Measurements from ENCODE around the gene LRRC8D.

- TF ChIP-seq, protein P1, sequence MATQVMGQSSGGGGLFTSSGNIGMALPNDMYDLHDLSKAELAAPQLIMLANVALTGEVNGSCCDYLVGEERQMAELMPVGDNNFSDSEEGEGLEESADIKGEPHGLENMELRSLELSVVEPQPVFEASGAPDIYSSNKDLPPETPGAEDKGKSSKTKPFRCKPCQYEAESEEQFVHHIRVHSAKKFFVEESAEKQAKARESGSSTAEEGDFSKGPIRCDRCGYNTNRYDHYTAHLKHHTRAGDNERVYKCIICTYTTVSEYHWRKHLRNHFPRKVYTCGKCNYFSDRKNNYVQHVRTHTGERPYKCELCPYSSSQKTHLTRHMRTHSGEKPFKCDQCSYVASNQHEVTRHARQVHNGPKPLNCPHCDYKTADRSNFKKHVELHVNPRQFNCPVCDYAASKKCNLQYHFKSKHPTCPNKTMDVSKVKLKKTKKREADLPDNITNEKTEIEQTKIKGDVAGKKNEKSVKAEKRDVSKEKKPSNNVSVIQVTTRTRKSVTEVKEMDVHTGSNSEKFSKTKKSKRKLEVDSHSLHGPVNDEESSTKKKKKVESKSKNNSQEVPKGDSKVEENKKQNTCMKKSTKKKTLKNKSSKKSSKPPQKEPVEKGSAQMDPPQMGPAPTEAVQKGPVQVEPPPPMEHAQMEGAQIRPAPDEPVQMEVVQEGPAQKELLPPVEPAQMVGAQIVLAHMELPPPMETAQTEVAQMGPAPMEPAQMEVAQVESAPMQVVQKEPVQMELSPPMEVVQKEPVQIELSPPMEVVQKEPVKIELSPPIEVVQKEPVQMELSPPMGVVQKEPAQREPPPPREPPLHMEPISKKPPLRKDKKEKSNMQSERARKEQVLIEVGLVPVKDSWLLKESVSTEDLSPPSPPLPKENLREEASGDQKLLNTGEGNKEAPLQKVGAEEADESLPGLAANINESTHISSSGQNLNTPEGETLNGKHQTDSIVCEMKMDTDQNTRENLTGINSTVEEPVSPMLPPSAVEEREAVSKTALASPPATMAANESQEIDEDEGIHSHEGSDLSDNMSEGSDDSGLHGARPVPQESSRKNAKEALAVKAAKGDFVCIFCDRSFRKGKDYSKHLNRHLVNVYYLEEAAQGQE (IDR thresholded peaks at IDR 0.05) = peak; percentile 61
- TF ChIP-seq TAF1 (conservative IDR thresholded peaks at IDR 0.05) (no peak), EGR1 (IDR thresholded peaks at IDR 0.05; ENCODE audit: low read depth in 2 of 2) (no peak), MAX (IDR thresholded peaks at IDR 0.05) (no peak), ZBTB33 (IDR thresholded peaks at IDR 0.05) (peak; percentile 29), FOXA2 (IDR thresholded peaks at IDR 0.05) (no peak)
- TF ChIP-seq, protein P2, sequence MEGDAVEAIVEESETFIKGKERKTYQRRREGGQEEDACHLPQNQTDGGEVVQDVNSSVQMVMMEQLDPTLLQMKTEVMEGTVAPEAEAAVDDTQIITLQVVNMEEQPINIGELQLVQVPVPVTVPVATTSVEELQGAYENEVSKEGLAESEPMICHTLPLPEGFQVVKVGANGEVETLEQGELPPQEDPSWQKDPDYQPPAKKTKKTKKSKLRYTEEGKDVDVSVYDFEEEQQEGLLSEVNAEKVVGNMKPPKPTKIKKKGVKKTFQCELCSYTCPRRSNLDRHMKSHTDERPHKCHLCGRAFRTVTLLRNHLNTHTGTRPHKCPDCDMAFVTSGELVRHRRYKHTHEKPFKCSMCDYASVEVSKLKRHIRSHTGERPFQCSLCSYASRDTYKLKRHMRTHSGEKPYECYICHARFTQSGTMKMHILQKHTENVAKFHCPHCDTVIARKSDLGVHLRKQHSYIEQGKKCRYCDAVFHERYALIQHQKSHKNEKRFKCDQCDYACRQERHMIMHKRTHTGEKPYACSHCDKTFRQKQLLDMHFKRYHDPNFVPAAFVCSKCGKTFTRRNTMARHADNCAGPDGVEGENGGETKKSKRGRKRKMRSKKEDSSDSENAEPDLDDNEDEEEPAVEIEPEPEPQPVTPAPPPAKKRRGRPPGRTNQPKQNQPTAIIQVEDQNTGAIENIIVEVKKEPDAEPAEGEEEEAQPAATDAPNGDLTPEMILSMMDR (IDR thresholded peaks at IDR 0.05; ENCODE audit: low read depth, low read length, missing input control) = no peak
Observed at GRCh38 chr1:89949991-89950624, 129.3 kb downstream of the LRRC8D start.

Data from liver (tissue), 3 donors.